H9 (cell line): ENCODE measurements around the gene DDX27. TPM values are rescaled to one million over a fixed set of nuclear protein-coding genes. Genes with fewer than 3 reads are reported as not detected.

ENCODE experiments used
- DNase-seq: peaks from one replicate; pipeline ENCODE4 v3.0.0-alpha.2; 2017
- H2AFZ ChIP-seq: one replicate; pipeline ENCODE4 v1.6.1; 2013; ENCODE audit warnings: mild to moderate bottlenecking, low read length, control low read depth, moderate library complexity
- H2AK5ac ChIP-seq: 2 replicates; pipeline ENCODE4 v1.6.1; 2013; ENCODE audit warnings: low read length, control low read depth, mixed read lengths; ENCODE audit not compliant: insufficient read length
- H2BK120ac ChIP-seq: one replicate; pipeline ENCODE4 v1.6.1; 2013; ENCODE audit warnings: low read depth, mild to moderate bottlenecking, low read length, control low read depth, inconsistent platforms; ENCODE audit not compliant: poor library complexity, severe bottlenecking
- H2BK12ac ChIP-seq: 2 replicates; pipeline ENCODE4 v1.6.1; 2013; ENCODE audit warnings: low read length, control low read depth, mixed read lengths, low read depth; ENCODE audit not compliant: insufficient read length
- H2BK15ac ChIP-seq: 2 replicates; pipeline ENCODE4 v1.6.1; 2013; ENCODE audit warnings: low read depth, low read length, control low read depth
- H2BK20ac ChIP-seq: one replicate; pipeline ENCODE4 v1.6.1; 2013; ENCODE audit warnings: low read depth, mild to moderate bottlenecking, low read length, control low read depth, inconsistent platforms; ENCODE audit not compliant: poor library complexity, severe bottlenecking
- H2BK5ac ChIP-seq: 2 replicates; pipeline ENCODE4 v1.6.1; 2013; ENCODE audit warnings: low read length, control low read depth, mixed read lengths; ENCODE audit not compliant: insufficient read length
- H3K14ac ChIP-seq: 2 replicates; pipeline ENCODE4 v1.6.1; 2013; ENCODE audit warnings: low read length, control low read depth; ENCODE audit not compliant: insufficient read depth
- H3K18ac ChIP-seq: 2 replicates; pipeline ENCODE4 v1.6.1; 2013; ENCODE audit warnings: low read depth, mild to moderate bottlenecking, mixed read lengths, low read length, control low read depth; ENCODE audit not compliant: insufficient read length
- H3K23ac ChIP-seq: 2 replicates; pipeline ENCODE4 v1.6.1; 2013; ENCODE audit warnings: low read length, control low read depth, mixed read lengths, low read depth; ENCODE audit not compliant: insufficient read length
- H3K23me2 ChIP-seq: 2 replicates; pipeline ENCODE4 v1.6.1; 2013; ENCODE audit warnings: low read depth, mild to moderate bottlenecking, mixed read lengths, low read length, control low read depth; ENCODE audit not compliant: insufficient read length, poor library complexity, severe bottlenecking
- H3K27ac ChIP-seq: 2 replicates; pipeline ENCODE4 v1.5.1; 2013; ENCODE audit warnings: low read length, control low read depth, mixed read lengths, low read depth; ENCODE audit not compliant: insufficient read length
- H3K27me3 ChIP-seq: 2 replicates; pipeline ENCODE4 v1.6.1; 2013; ENCODE audit warnings: low read length, control low read depth, inconsistent platforms; ENCODE audit not compliant: insufficient read depth
- H3K4ac ChIP-seq: 2 replicates; pipeline ENCODE4 v1.6.1; 2013; ENCODE audit warnings: low read depth, mild to moderate bottlenecking, control low read depth, inconsistent platforms, low read length, moderate library complexity
- H3K4me1 ChIP-seq: 2 replicates; pipeline ENCODE4 v1.6.1; 2013; ENCODE audit warnings: low read length, control low read depth, inconsistent platforms; ENCODE audit not compliant: insufficient read depth
- H3K4me2 ChIP-seq: 2 replicates; pipeline ENCODE4 v1.6.1; 2013; ENCODE audit warnings: low read length, control low read depth, mixed read lengths; ENCODE audit not compliant: insufficient read length, insufficient read depth
- H3K56ac ChIP-seq: 2 replicates; pipeline ENCODE4 v1.6.1; 2013; ENCODE audit warnings: low read depth, mild to moderate bottlenecking, mixed read lengths, low read length, control low read depth; ENCODE audit not compliant: insufficient read length
- H3K79me1 ChIP-seq: 2 replicates; pipeline ENCODE4 v1.6.1; 2013; ENCODE audit warnings: low read depth, mild to moderate bottlenecking, moderate library complexity, low read length, control low read depth, inconsistent platforms; ENCODE audit not compliant: insufficient read depth, poor library complexity, severe bottlenecking
- H3K79me2 ChIP-seq: 2 replicates; pipeline ENCODE4 v1.6.1; 2013; ENCODE audit warnings: low read length, control low read depth, inconsistent platforms; ENCODE audit not compliant: insufficient read depth
- H3K9ac ChIP-seq: 2 replicates; pipeline ENCODE4 v1.6.1; 2013; ENCODE audit warnings: low read length, control low read depth, mixed read lengths; ENCODE audit not compliant: insufficient read length; ENCODE audit errors: extremely low read depth
- H3K9me3 ChIP-seq: one replicate; pipeline ENCODE4 v1.6.1; 2013; ENCODE audit warnings: low read depth, low read length, inconsistent platforms; ENCODE audit not compliant: control insufficient read depth
- H3T11ph ChIP-seq: one replicate; pipeline ENCODE4 v1.6.1; 2013; ENCODE audit warnings: mild to moderate bottlenecking, low read length, control low read depth, inconsistent platforms
- H4K20me1 ChIP-seq: one replicate; pipeline ENCODE4 v1.6.1; 2013; ENCODE audit not compliant: control insufficient read depth, insufficient read length, insufficient read depth
- H4K5ac ChIP-seq: 2 replicates; pipeline ENCODE4 v1.6.1; 2013; ENCODE audit warnings: low read depth, mild to moderate bottlenecking, mixed read lengths, low read length, control low read depth; ENCODE audit not compliant: insufficient read length
- H4K8ac ChIP-seq: replicated peaks from 2 replicates; pipeline ENCODE4 v1.6.1; 2013; ENCODE audit warnings: low read length, control low read depth, mixed read lengths, low read depth; ENCODE audit not compliant: insufficient read length
- H4K91ac ChIP-seq: 2 replicates; pipeline ENCODE4 v1.6.1; 2013; ENCODE audit warnings: low read depth, mild to moderate bottlenecking, moderate library complexity, mixed read lengths, low read length, control low read depth; ENCODE audit not compliant: insufficient read length
- H3K27ac Mint-ChIP-seq, 3 experiments: 2 replicates in 2 of 3; 3 replicates in 1 of 3; pipeline ENCODE4 v1.8.0; 2020 to 2021; ENCODE audit warnings: mixed read lengths in 3 of 3, mild to moderate bottlenecking in 1 of 3, moderate library complexity in 1 of 3
- H3K27me3 Mint-ChIP-seq: 2 replicates; pipeline ENCODE4 v1.8.0; 2021; ENCODE audit warnings: low read depth, mild to moderate bottlenecking, moderate library complexity, mixed read lengths
- H3K36me3 Mint-ChIP-seq, 3 experiments: 2 replicates in 2 of 3; 3 replicates in 1 of 3; pipeline ENCODE4 v1.8.0; 2020 to 2021; ENCODE audit warnings: low read depth in 3 of 3, mixed read lengths in 3 of 3; ENCODE audit not compliant: insufficient read depth in 1 of 3
- H3K4me1 Mint-ChIP-seq, 2 experiments: 2 replicates each; pipeline ENCODE4 v1.8.0; 2020; ENCODE audit warnings: mixed read lengths in 2 of 2
- H3K4me3 Mint-ChIP-seq, 2 experiments: 2 replicates in 1 of 2; 3 replicates in 1 of 2; pipeline ENCODE4 v1.8.0; 2020 to 2021; ENCODE audit warnings: mild to moderate bottlenecking in 2 of 2, mixed read lengths in 2 of 2, moderate library complexity in 1 of 2
- H3K9me3 Mint-ChIP-seq, 2 experiments: 2 replicates in 1 of 2; 3 replicates in 1 of 2; pipeline ENCODE4 v1.8.0; 2020; ENCODE audit warnings: mild to moderate bottlenecking in 2 of 2, mixed read lengths in 2 of 2, moderate library complexity in 1 of 2
- CTCF ChIP-seq: fragments of 200-600 bp; sonication (generic); conservative IDR thresholded peaks from 3 replicates; pipeline ENCODE4 v1.8.0; 2021; ENCODE audit warnings: antibody characterized with exemption, mild to moderate bottlenecking
- WGBS: extraction: QIAGEN DNeasy Blood & Tissue Kit; methylation state at CpG from one replicate; pipeline ENCODE4 v1.1.7; 2013; ENCODE audit warnings: missing lambda C conversion rate, low lambda C conversion rate, mixed read lengths; ENCODE audit not compliant: insufficient read length; ENCODE audit errors: extremely low coverage; 5-methylcytosine and 5-hydroxymethylcytosine counted together
- total RNA-seq: library from RNA; stranded (reverse); gene quantifications from 2 replicates; pipeline ENCODE4 v1.2.1, GENCODE V29; 2021

Gene DDX27
- total RNA-seq, 1 experiment from 2014 or later: 46.9 TPM

GRCh38 chr20:49291200-49291599 lies 72.0 kb downstream of the DDX27 start:
- WGBS: no CpG with 5 or more reads among the region's 1 CpG
- H3K27me3 ChIP-seq: no peaks in the 10 kb centered on the region
- H4K8ac ChIP-seq: no peak overlapping the region
- H3K4me1 Mint-ChIP-seq: peaks cover 41 to 52% of the 10 kb centered on the region in 2 experiments
- no peaks in the 10 kb centered on the region for H3K79me1 ChIP-seq
- no peaks in the 10 kb centered on the region for H3K9me3 ChIP-seq
- no peak overlapping the region for H3K4ac ChIP-seq
- H2AFZ ChIP-seq: no peak overlapping the region
- H3K27ac Mint-ChIP-seq: peak overlapping the region; percentile 4 to 95 (median 27); a peak in 5 of 7 replicates
- H3K4me1 ChIP-seq: peaks cover 2% of the 10 kb centered on the region; the same call in 1 of the 2 replicates
- H3K79me2 ChIP-seq: no peaks in the 10 kb centered on the region
- H2BK5ac ChIP-seq: no peak overlapping the region
- H3K56ac ChIP-seq: no peak overlapping the region
- no peak for DNase-seq
- no peak overlapping the region for H3K4me2 ChIP-seq
- H2BK12ac ChIP-seq: no peak overlapping the region
- no peak overlapping the region for H3K14ac ChIP-seq
- no peak overlapping the region for H3K9ac ChIP-seq
- H3K23ac ChIP-seq: no peak overlapping the region
- H3T11ph ChIP-seq: no peak overlapping the region
- H3K23me2 ChIP-seq: no peaks in the 10 kb centered on the region
- H3K9me3 Mint-ChIP-seq: peaks cover 0 to 7% of the 10 kb centered on the region in 2 experiments; a peak in 2 of 5 replicates
- H4K5ac ChIP-seq: no peak overlapping the region
- H3K36me3 Mint-ChIP-seq: peaks cover 32 to 72% (median 53%) of the 10 kb centered on the region in 3 experiments
- no peak overlapping the region; a peak in 2 of 5 replicates for H3K4me3 Mint-ChIP-seq
- H3K27ac ChIP-seq: peak overlapping the region; percentile 36
- no peak overlapping the region for H4K91ac ChIP-seq
- no peak overlapping the region for H2BK120ac ChIP-seq
- no peak overlapping the region for H2BK15ac ChIP-seq
- H3K18ac ChIP-seq: no peak overlapping the region
- H4K20me1 ChIP-seq: no peaks in the 10 kb centered on the region
- peaks cover 2% of the 10 kb centered on the region; the same call in 1 of the 2 replicates for H3K27me3 Mint-ChIP-seq
- TF ChIP-seq CTCF: no peak
- no peak overlapping the region for H2BK20ac ChIP-seq
- H2AK5ac ChIP-seq: no peak overlapping the region
